CD14-positive monocyte (primary cell): Measurements from ENCODE around the gene BMP2. TPM values are rescaled to one million over a fixed set of nuclear protein-coding genes. Genes with fewer than 3 reads are reported as not detected.

Experiments
- DNase-seq, 3 donors: peaks; one replicate each; pipeline ENCODE4 v3.0.0-alpha.2; 2011 to 2022
- H2AFZ ChIP-seq: 2 replicates; pipeline ENCODE4 v1.6.0; 2012; ENCODE audit warnings: mild to moderate bottlenecking, low read depth, low read length, inconsistent platforms; ENCODE audit not compliant: insufficient read depth, poor library complexity, severe bottlenecking
- H3K27ac ChIP-seq, 2 donors: 1 replicate in 1 of 2; 2 replicates in 1 of 2; pipeline ENCODE4 v1.5.1; 2012 to 2013; ENCODE audit warnings: low read length in 2 of 2, control low read depth in 1 of 2, inconsistent platforms in 1 of 2, low read depth in 1 of 2, mild to moderate bottlenecking in 1 of 2
- H3K27me3 ChIP-seq, 2 donors: one replicate each; pipeline versions ENCODE4 v1.6.0 to v1.6.1; 2011 to 2013; ENCODE audit warnings: low read length in 2 of 2; ENCODE audit not compliant: control insufficient read depth in 2 of 2, insufficient read depth in 2 of 2
- H3K36me3 ChIP-seq, 2 donors: replicated peaks in 1 of 2; 1 replicate in 1 of 2; 2 replicates in 1 of 2; pipeline versions ENCODE4 v1.5.1 to v1.6.1; 2012 to 2013; ENCODE audit warnings: low read length in 2 of 2, control low read depth in 1 of 2, inconsistent platforms in 1 of 2, mild to moderate bottlenecking in 1 of 2; ENCODE audit not compliant: insufficient read depth in 2 of 2, control insufficient read depth in 1 of 2
- H3K4me1 ChIP-seq, 2 donors: 1 replicate in 1 of 2; 2 replicates in 1 of 2; pipeline versions ENCODE4 v1.5.1 to v1.6.1; 2012 to 2013; ENCODE audit warnings: low read length in 2 of 2, control low read depth in 1 of 2, inconsistent platforms in 1 of 2, mild to moderate bottlenecking in 1 of 2, moderate library complexity in 1 of 2; ENCODE audit not compliant: insufficient read depth in 2 of 2, control insufficient read depth in 1 of 2
- H3K4me2 ChIP-seq: replicated peaks from 2 replicates; pipeline ENCODE3; 2012; ENCODE audit warnings: low read length, moderate library complexity, mild to moderate bottlenecking; ENCODE audit not compliant: poor library complexity, severe bottlenecking; ENCODE audit errors: extremely low read depth
- H3K4me3 ChIP-seq, 3 experiments: fragments of 200-600 bp in 1 of 3; sonication (generic) in 1 of 3; replicated peaks in 1 of 3; 1 replicate in 2 of 3; 2 replicates in 1 of 3; pipeline ENCODE4 v1.5.1; 2011 to 2013; ENCODE audit warnings: low read length in 3 of 3, mild to moderate bottlenecking in 3 of 3, control low read depth in 2 of 3, low read depth in 2 of 3, inconsistent platforms in 1 of 3, moderate library complexity in 1 of 3
- H3K79me2 ChIP-seq: 2 replicates; pipeline ENCODE4 v1.6.0; 2012; ENCODE audit warnings: mild to moderate bottlenecking, control low read depth, inconsistent platforms, low read length, moderate library complexity; ENCODE audit not compliant: insufficient read depth
- H3K9ac ChIP-seq: 2 replicates; pipeline ENCODE4 v1.6.0; 2017; ENCODE audit warnings: low read length, mild to moderate bottlenecking; ENCODE audit not compliant: insufficient read depth, poor library complexity, severe bottlenecking
- H3K9me3 ChIP-seq, 2 donors: replicated peaks in 1 of 2; 1 replicate in 1 of 2; 2 replicates in 1 of 2; pipeline versions ENCODE4 v1.5.1 to v1.6.1; 2012 to 2013; ENCODE audit warnings: low read length in 2 of 2, control low read depth in 1 of 2; ENCODE audit not compliant: control insufficient read depth in 1 of 2, insufficient read depth in 1 of 2
- H4K20me1 ChIP-seq: 2 replicates; pipeline ENCODE4 v1.6.0; 2012; ENCODE audit warnings: mild to moderate bottlenecking, low read length, control low read depth, moderate library complexity; ENCODE audit not compliant: insufficient read depth
- H3K27ac Mint-ChIP-seq, 7 donors: one replicate each; pipeline ENCODE4 v1.8.0; 2020; ENCODE audit warnings: mild to moderate bottlenecking in 7 of 7, mixed read lengths in 7 of 7, moderate library complexity in 6 of 7, inconsistent platforms in 2 of 7
- H3K27me3 Mint-ChIP-seq, 3 donors: one replicate each; pipeline ENCODE4 v1.8.0; 2021 to 2022; ENCODE audit warnings: low read depth in 3 of 3, mild to moderate bottlenecking in 3 of 3, mixed read lengths in 3 of 3, moderate library complexity in 3 of 3, inconsistent platforms in 1 of 3
- H3K36me3 Mint-ChIP-seq, 2 donors: one replicate each; pipeline ENCODE4 v1.8.0; 2020; ENCODE audit warnings: mixed read lengths in 2 of 2, inconsistent platforms in 1 of 2, mild to moderate bottlenecking in 1 of 2
- H3K4me1 Mint-ChIP-seq: one replicate; pipeline ENCODE4 v1.8.0; 2020; ENCODE audit warnings: mild to moderate bottlenecking, mixed read lengths
- H3K4me3 Mint-ChIP-seq, 2 donors: one replicate each; pipeline ENCODE4 v1.8.0; 2020; ENCODE audit warnings: mild to moderate bottlenecking in 2 of 2, mixed read lengths in 2 of 2, moderate library complexity in 1 of 2
- H3K9me3 Mint-ChIP-seq, 7 donors: one replicate each; pipeline ENCODE4 v1.8.0; 2020 to 2022; ENCODE audit warnings: mixed read lengths in 7 of 7, mild to moderate bottlenecking in 6 of 7, moderate library complexity in 6 of 7, inconsistent platforms in 2 of 7
- CTCF ChIP-seq: fragments of 200-600 bp; IDR thresholded peaks from one replicate; pipeline ENCODE4 v1.8.0; 2022; ENCODE audit warnings: antibody characterized with exemption, mild to moderate bottlenecking
- WGBS: methylation state at CpG from one replicate; pipeline ENCODE4 v1.1.5; 2013; ENCODE audit warnings: missing lambda C conversion rate; ENCODE audit not compliant: insufficient coverage; 5-methylcytosine and 5-hydroxymethylcytosine counted together
- intact Hi-C, 2 donors: fragments of 100-400 bp; cut with micrococcal nuclease; formaldehyde crosslinking; loops; one replicate each; pipeline versions ENCODE4 v1.15.0 to v1.15.1; 2023
- polyA plus RNA-seq, 3 donors: library from polyadenylated mRNA; depleted of rRNA in 1 of 3; unstranded in 2 of 3; stranded (reverse) in 1 of 3; fragments of 300-500 nt in 2 of 3; fragments of >200 nt in 1 of 3; fragmentation: Illumina TruSeq in 2 of 3; gene quantifications; 1 replicate in 2 of 3; 2 replicates in 1 of 3; pipeline ENCODE4 v1.2.3, GENCODE V29; 2012 to 2021

The BMP2 gene
- polyA plus RNA-seq, 3 donors: 0.07 TPM; not detected in 2

- H3K9ac ChIP-seq: no peak overlapping the region
- no peak for TF ChIP-seq CTCF
- no peaks in the 10 kb centered on the region for H3K36me3 ChIP-seq
- H3K9me3 ChIP-seq: no peaks in the 10 kb centered on the region
- Mint-ChIP-seq H3K4me3 (no peak overlapping the region), H3K4me1 (no peaks in the 10 kb centered on the region), H3K36me3 (no peaks in the 10 kb centered on the region), H3K9me3 (peaks cover 0 to 8% (median 5%) of the 10 kb centered on the region in 7 donors), H3K27ac (no peak overlapping the region), H3K27me3 (peaks cover 5 to 12% (median 10%) of the 10 kb centered on the region in 3 donors)
- no peaks in the 10 kb centered on the region for H3K4me1 ChIP-seq
- intact Hi-C loops: no loop called here
- no peaks in the 10 kb centered on the region for H4K20me1 ChIP-seq
- peaks cover 7 to 11% of the 10 kb centered on the region in 2 donors for H3K27me3 ChIP-seq
- WGBS: 82% methylated on average over 6 of the region's 8 CpGs
- H3K4me2 ChIP-seq: no peak overlapping the region
- DNase-seq: no peak
- no peak overlapping the region for H3K4me3 ChIP-seq
- no peaks in the 10 kb centered on the region for H3K79me2 ChIP-seq
- H2AFZ ChIP-seq: no peak overlapping the region
- no peak overlapping the region for H3K27ac ChIP-seq
Measured at GRCh38 chr20:6735942-6736845, 31.3 kb upstream of the BMP2 start.

- no peak for TF ChIP-seq CTCF
- no peaks in the 10 kb centered on the region for H3K36me3 ChIP-seq
- peaks cover 8 to 14% of the 10 kb centered on the region in 2 donors for H3K27me3 ChIP-seq
- intact Hi-C loops: no loop called here
- no peaks in the 10 kb centered on the region for H3K4me1 ChIP-seq
- no peaks in the 10 kb centered on the region for H3K36me3 Mint-ChIP-seq
- H3K79me2 ChIP-seq: no peaks in the 10 kb centered on the region
- H4K20me1 ChIP-seq: no peaks in the 10 kb centered on the region
- H3K4me1 Mint-ChIP-seq: no peaks in the 10 kb centered on the region
- no peak overlapping the region for H3K4me2 ChIP-seq
- peaks cover 0 to 9% (median 5%) of the 10 kb centered on the region in 7 donors for H3K9me3 Mint-ChIP-seq
- no peak for DNase-seq
- H3K9ac ChIP-seq: no peak overlapping the region
- peaks cover 7 to 14% (median 10%) of the 10 kb centered on the region in 3 donors for H3K27me3 Mint-ChIP-seq
- H3K4me3 ChIP-seq: no peak overlapping the region
- H2AFZ ChIP-seq: no peak overlapping the region
- no peak overlapping the region for H3K27ac Mint-ChIP-seq
- H3K27ac ChIP-seq: no peak overlapping the region
- no CpG with 5 or more reads among the region's 1 CpG for WGBS
- no peak overlapping the region for H3K4me3 Mint-ChIP-seq
- no peaks in the 10 kb centered on the region for H3K9me3 ChIP-seq
Measured at GRCh38 chr20:6739406-6739805, 28.1 kb upstream of the BMP2 start.
